Measurements from ENCODE around the gene AGA.

AGA gene

GRCh38 chr4:177384856-177385397, 57.3 kb downstream of the AGA start:
- DNase-seq, result no peak

GRCh38 chr4:177381762-177382310, 60.4 kb downstream of the AGA start:
- no peak for DNase-seq

Data from activated naive CD4-positive, alpha-beta T cell treated with anti-CD3 and anti-CD28 coated beads, Interleukin-2, amount 50 U/mL, for 16 hours (primary cell).